K562 (cell line): ENCODE data around the gene H2AZ2. TPM values are rescaled to one million over a fixed set of nuclear protein-coding genes. Genes with fewer than 3 reads are reported as not detected.

ENCODE experiments used
- BRD9 ChIP-seq: fragments of 450-650 bp; IDR thresholded peaks from 2 replicates; pipeline ENCODE4 v1.6.1; 2018; ENCODE audit warnings: low read depth; ENCODE audit not compliant: partially characterized antibody
- GTF2F1 ChIP-seq: IDR thresholded peaks from 2 replicates; pipeline ENCODE4 v1.6.1; 2011; ENCODE audit warnings: low read depth, low read length, improper control_type of control experiment
- HEY1 ChIP-seq: fragments of 250-450 bp; sonication (Bioruptor Pico); IDR thresholded peaks from 2 replicates; pipeline ENCODE4 v1.5.0; 2020; ENCODE audit warnings: mild to moderate bottlenecking, moderate library complexity, borderline replicate concordance
- HMG20A ChIP-seq: fragments of 450-650 bp; formaldehyde crosslinking; conservative IDR thresholded peaks from 2 replicates; pipeline ENCODE4 v1.4.0; 2020; ENCODE audit warnings: mild to moderate bottlenecking, mixed read lengths
- HMGN3 ChIP-seq: IDR thresholded peaks from 2 replicates; pipeline ENCODE4 v1.6.1; 2011; ENCODE audit warnings: borderline replicate concordance, low read depth, mild to moderate bottlenecking, mixed read lengths, low read length; ENCODE audit not compliant: insufficient read length; ENCODE audit errors: extremely low read depth
- MNT ChIP-seq, 2 experiments: fragments of 450-650 bp; conservative IDR thresholded peaks; 2 replicates each; pipeline ENCODE4 v1.6.1; 2017; ENCODE audit warnings: mild to moderate bottlenecking in 2 of 2, moderate library complexity in 2 of 2
- MTA3 ChIP-seq: fragments of 450-650 bp; formaldehyde crosslinking; IDR thresholded peaks from 2 replicates; pipeline ENCODE4 v1.6.1; 2017; ENCODE audit warnings: mild to moderate bottlenecking, borderline replicate concordance
- POLR2A ChIP-seq: fragments of 450-650 bp; conservative IDR thresholded peaks from 2 replicates; pipeline ENCODE4 v1.6.1; 2016
- POLR3A ChIP-seq: IDR thresholded peaks from 2 replicates; pipeline ENCODE4 v1.6.1; 2011; ENCODE audit warnings: borderline replicate concordance, mild to moderate bottlenecking, moderate library complexity; ENCODE audit not compliant: insufficient read length, insufficient read depth; ENCODE audit errors: extremely low read depth
- RFX1 ChIP-seq: fragments of 450-650 bp; IDR thresholded peaks from 2 replicates; pipeline ENCODE4 v1.6.1; 2016; ENCODE audit warnings: mild to moderate bottlenecking, moderate library complexity
- RNF2 ChIP-seq: sonication (generic); IDR thresholded peaks from 2 replicates; pipeline ENCODE4 v1.6.1; 2016
- SAP30 ChIP-seq: fragments of 200-600 bp; sonication (generic); IDR thresholded peaks from 2 replicates; pipeline ENCODE4 v1.6.1; 2012; ENCODE audit warnings: borderline replicate concordance, low read depth, mild to moderate bottlenecking, moderate library complexity, low read length, control low read depth, inconsistent platforms; ENCODE audit not compliant: insufficient read depth, poor library complexity, severe bottlenecking
- USF2 ChIP-seq: sonication (generic); formaldehyde crosslinking; IDR thresholded peaks from 2 replicates; pipeline ENCODE4 v1.5.0; 2020; ENCODE audit warnings: missing genetic modification reagents
- ZNF232 ChIP-seq: sonication (generic); formaldehyde crosslinking; IDR thresholded peaks from 2 replicates; pipeline ENCODE4 v1.8.0; 2022; ENCODE audit warnings: mild to moderate bottlenecking, missing genetic modification reagents
- polyA plus RNA-seq, 8 experiments: library from polyadenylated mRNA; depleted of rRNA in 4 of 8; stranded (reverse) in 5 of 8; unstranded in 3 of 8; fragments of >200 nt; fragmentation: Nextera tagmentation in 2 of 8; fragmentation: Illumina TruSeq in 1 of 8; extraction: Ambion mirVana in 2 of 8; extraction: Trizol in 1 of 8; gene quantifications; 2 replicates each; pipeline versions ENCODE4 v1.2.1 to v1.2.3, GENCODE V29; 2011 to 2014; ENCODE audit warnings: inconsistent platforms in 1 of 8, missing spikeins in 1 of 8
- total RNA-seq, 7 experiments: library from RNA; depleted of rRNA in 6 of 7; stranded (reverse); fragments of >200 nt in 6 of 7; fragmentation: Illumina TruSeq in 2 of 7; extraction: Trizol in 2 of 7; gene quantifications; 2 replicates each; pipeline versions ENCODE4 v1.2.1 to v1.2.3, GENCODE V29; 2011 to 2021; ENCODE audit warnings: low replicate concordance in 1 of 7
- TF ChIP-seq, protein P1 (sequence below): fragments of 150-350 bp; IDR thresholded peaks from 2 replicates; pipeline ENCODE4 v1.6.1; 2014; ENCODE audit warnings: low read depth, mild to moderate bottlenecking, low read length, borderline replicate concordance
- TF ChIP-seq, protein P2 (sequence below): sonication (generic); formaldehyde crosslinking; IDR thresholded peaks from 2 replicates; pipeline ENCODE4 v1.8.0; 2022; ENCODE audit warnings: mild to moderate bottlenecking, missing genetic modification reagents, borderline replicate concordance
- TF ChIP-seq, protein P3 (sequence below): IDR thresholded peaks from 2 replicates; pipeline ENCODE4 v1.6.1; 2012; ENCODE audit warnings: low read depth, low read length, improper control_type of control experiment, borderline replicate concordance

The H2AZ2 gene
- total and polyA plus RNA-seq, 9 of the 15 experiments (the other 6 are each of a cell fraction or from before 2014, with no cell fraction given), result 105 to 382 (median 286) TPM

- TF ChIP-seq, protein P1, sequence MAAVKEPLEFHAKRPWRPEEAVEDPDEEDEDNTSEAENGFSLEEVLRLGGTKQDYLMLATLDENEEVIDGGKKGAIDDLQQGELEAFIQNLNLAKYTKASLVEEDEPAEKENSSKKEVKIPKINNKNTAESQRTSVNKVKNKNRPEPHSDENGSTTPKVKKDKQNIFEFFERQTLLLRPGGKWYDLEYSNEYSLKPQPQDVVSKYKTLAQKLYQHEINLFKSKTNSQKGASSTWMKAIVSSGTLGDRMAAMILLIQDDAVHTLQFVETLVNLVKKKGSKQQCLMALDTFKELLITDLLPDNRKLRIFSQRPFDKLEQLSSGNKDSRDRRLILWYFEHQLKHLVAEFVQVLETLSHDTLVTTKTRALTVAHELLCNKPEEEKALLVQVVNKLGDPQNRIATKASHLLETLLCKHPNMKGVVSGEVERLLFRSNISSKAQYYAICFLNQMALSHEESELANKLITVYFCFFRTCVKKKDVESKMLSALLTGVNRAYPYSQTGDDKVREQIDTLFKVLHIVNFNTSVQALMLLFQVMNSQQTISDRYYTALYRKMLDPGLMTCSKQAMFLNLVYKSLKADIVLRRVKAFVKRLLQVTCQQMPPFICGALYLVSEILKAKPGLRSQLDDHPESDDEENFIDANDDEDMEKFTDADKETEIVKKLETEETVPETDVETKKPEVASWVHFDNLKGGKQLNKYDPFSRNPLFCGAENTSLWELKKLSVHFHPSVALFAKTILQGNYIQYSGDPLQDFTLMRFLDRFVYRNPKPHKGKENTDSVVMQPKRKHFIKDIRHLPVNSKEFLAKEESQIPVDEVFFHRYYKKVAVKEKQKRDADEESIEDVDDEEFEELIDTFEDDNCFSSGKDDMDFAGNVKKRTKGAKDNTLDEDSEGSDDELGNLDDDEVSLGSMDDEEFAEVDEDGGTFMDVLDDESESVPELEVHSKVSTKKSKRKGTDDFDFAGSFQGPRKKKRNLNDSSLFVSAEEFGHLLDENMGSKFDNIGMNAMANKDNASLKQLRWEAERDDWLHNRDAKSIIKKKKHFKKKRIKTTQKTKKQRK, result peak; percentile 99
- TF ChIP-seq MTA3 (peak; percentile 86; the same call in 1 of the 2 replicates), HEY1 (CRISPR knock-in tag) (no peak), HMG20A (CRISPR knock-in tag) (no peak), USF2 (0 out of 2 replicates have a peak, but pooled peaks have one; percentile 24), HMGN3 (peak; percentile 79), POLR2A (peak; percentile 96), POLR3A (no peak), MNT (conservative IDR thresholded peaks at IDR 0.05) (peak; percentile 72 to 80), ZNF232 (CRISPR knock-in tag) (no peak), SAP30 (no peak), GTF2F1 (peak; percentile 88; the same call in 1 of the 2 replicates), RNF2 (peak; percentile 86), BRD9 (no peak), RFX1 (peak; percentile 45)
- TF ChIP-seq, protein P2, sequence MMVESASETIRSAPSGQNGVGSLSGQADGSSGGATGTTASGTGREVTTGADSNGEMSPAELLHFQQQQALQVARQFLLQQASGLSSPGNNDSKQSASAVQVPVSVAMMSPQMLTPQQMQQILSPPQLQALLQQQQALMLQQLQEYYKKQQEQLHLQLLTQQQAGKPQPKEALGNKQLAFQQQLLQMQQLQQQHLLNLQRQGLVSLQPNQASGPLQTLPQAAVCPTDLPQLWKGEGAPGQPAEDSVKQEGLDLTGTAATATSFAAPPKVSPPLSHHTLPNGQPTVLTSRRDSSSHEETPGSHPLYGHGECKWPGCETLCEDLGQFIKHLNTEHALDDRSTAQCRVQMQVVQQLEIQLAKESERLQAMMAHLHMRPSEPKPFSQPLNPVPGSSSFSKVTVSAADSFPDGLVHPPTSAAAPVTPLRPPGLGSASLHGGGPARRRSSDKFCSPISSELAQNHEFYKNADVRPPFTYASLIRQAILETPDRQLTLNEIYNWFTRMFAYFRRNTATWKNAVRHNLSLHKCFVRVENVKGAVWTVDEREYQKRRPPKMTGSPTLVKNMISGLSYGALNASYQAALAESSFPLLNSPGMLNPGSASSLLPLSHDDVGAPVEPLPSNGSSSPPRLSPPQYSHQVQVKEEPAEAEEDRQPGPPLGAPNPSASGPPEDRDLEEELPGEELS (CRISPR knock-in tag), result 0 out of 2 replicates have a peak, but pooled peaks have one; percentile 38
- TF ChIP-seq, protein P3, sequence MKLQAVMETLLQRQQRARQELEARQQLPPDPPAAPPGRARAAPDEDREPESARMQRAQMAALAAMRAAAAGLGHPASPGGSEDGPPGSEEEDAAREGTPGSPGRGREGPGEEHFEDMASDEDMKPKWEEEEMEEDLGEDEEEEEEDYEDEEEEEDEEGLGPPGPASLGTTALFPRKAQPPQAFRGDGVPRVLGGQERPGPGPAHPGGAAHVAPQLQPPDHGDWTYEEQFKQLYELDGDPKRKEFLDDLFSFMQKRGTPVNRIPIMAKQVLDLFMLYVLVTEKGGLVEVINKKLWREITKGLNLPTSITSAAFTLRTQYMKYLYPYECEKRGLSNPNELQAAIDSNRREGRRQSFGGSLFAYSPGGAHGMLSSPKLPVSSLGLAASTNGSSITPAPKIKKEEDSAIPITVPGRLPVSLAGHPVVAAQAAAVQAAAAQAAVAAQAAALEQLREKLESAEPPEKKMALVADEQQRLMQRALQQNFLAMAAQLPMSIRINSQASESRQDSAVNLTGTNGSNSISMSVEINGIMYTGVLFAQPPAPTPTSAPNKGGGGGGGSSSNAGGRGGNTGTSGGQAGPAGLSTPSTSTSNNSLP, result peak; percentile 77; the same call in 1 of the 2 replicates
These were observed at the start of gene H2AZ2 (continued) for GRCh38 chr7:44847920-44848634.
